Muscle layer of colon (tissue), 2 donors: ENCODE results near the gene ASB16.
A peak's percentile ranks its signal among the peaks of the same experiment; 100 is the strongest.
"Not testable (repeated sequence)": the region's sequence is repeated elsewhere in the genome, so short reads cannot be mapped to it uniquely, and the experiment has no call there.

ENCODE experiments used
- H3K27ac ChIP-seq: one replicate; pipeline ENCODE4 v1.7.0; 2013; ENCODE audit warnings: low read depth, mild to moderate bottlenecking, low read length, moderate library complexity
- H3K27me3 ChIP-seq, 2 donors: one replicate each; pipeline ENCODE4 v1.7.0; 2013; ENCODE audit warnings: low read length in 2 of 2, mild to moderate bottlenecking in 2 of 2; ENCODE audit not compliant: insufficient read depth in 2 of 2, control insufficient read depth in 1 of 2
- H3K36me3 ChIP-seq: one replicate; pipeline ENCODE4 v1.7.0; 2013; ENCODE audit warnings: mild to moderate bottlenecking, low read length; ENCODE audit not compliant: insufficient read depth
- H3K4me1 ChIP-seq: one replicate; pipeline ENCODE4 v1.7.0; 2013; ENCODE audit warnings: mild to moderate bottlenecking, low read length; ENCODE audit not compliant: insufficient read depth
- H3K4me3 ChIP-seq, 2 donors: one replicate each; pipeline ENCODE4 v1.7.0; 2013; ENCODE audit warnings: low read length in 2 of 2, low read depth in 1 of 2, mild to moderate bottlenecking in 1 of 2, moderate library complexity in 1 of 2
- H3K9ac ChIP-seq: one replicate; pipeline ENCODE4 v1.7.0; 2013; ENCODE audit warnings: low read length
- H3K9me3 ChIP-seq: one replicate; pipeline ENCODE4 v1.7.0; 2013; ENCODE audit warnings: mild to moderate bottlenecking, low read length
- donor health status: abdominal sarcoma.
- donor health status: Adenocarcinoma of cecum.

Gene ASB16, protein sequence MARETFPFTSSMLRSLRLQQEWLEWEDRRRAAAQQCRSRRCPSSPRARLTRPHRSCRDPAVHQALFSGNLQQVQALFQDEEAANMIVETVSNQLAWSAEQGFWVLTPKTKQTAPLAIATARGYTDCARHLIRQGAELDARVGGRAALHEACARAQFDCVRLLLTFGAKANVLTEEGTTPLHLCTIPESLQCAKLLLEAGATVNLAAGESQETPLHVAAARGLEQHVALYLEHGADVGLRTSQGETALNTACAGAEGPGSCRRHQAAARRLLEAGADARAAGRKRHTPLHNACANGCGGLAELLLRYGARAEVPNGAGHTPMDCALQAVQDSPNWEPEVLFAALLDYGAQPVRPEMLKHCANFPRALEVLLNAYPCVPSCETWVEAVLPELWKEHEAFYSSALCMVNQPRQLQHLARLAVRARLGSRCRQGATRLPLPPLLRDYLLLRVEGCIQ

DNA sequence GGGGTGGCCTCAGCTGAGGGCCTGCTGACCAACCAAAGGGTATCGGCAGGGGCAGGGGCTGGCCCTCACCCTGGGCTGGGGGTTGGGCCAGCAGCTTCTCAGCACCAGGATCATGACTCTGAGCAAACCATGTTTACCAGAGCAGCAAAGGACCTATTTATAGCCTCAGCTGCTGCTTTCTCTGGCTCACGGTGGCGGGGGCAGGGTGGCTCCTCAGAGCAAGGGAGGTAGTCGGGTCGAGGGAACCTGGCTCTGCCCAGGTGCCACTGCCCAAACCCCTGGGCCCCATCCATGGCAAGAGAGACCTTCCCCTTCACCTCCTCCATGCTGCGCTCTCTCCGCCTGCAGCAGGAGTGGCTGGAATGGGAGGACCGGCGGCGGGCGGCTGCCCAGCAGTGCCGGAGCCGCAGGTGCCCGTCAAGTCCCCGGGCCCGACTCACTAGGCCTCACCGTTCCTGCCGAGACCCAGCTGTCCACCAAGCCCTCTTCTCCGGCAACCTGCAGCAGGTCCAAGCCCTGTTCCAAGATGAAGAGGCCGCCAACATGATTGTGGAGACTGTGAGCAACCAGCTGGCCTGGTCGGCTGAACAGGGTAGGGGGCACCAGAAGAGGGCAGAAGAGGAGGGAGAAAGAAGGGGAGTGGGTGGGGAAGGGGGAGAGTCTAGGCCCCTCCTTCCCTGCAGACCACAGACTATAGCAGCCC, at the start of gene ASB16:
TSS of gene ASB16 (plus strand) at position 206 of the 703 bp plus-strand sequence. CDS start at position 292, 86 bp downstream.
- Histone ChIP-seq H3K4me3 (peak within 1 kb of the TSS; percentile 18 to 60), H3K4me1 (peaks cover 16% of the 10 kb centered on the region), H3K9ac (peak within 1 kb of the TSS; percentile 53), H3K36me3 (no peaks in the 10 kb centered on the region), H3K9me3 (no peaks in the 10 kb centered on the region), H3K27me3 (no peaks in the 10 kb centered on the region), H3K27ac (peak within 1 kb of the TSS; percentile 35)

DNA sequence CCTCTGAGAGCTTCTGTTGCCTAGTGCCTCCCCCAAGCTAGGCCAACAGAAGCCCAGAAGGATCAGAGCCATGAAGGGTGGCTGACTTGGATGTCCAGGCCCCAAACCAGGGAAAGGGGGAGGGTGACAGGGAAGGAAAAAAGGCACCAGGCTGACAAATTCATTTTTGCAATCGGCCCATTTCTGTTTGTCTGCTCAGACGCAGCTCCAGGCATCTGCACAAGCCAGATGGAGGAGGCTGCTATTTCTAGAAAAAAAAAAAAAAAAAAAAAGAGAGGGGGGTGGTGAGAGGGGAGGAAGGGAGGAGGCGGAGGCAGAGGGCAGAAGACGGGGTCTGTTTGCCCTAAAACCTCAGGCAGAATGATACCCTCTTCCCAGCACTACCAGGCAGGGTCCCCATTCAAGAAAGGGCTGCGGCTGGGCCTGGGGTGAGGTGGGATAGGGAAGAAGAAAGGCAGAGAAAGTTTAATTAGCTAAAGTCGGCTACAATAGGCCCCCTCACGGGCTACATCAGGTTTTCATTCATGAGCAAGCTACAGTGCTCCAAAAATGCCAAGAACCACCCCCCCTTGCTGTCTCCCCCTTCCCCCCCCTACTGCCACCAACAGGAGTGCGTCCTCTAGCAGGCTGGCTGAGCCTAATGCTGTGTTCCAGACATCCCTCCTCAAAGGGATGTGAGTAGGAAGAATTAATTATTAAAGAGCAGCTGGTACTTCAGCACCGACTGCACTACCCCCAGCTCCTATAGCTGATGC, 49.5 kb upstream of the ASB16 start:
- no peaks in the 10 kb centered on the region for H3K27me3 ChIP-seq
- no peaks in the 10 kb centered on the region for H3K9me3 ChIP-seq
- peaks cover 44% of the 10 kb centered on the region for H3K4me1 ChIP-seq
- peaks cover 19% of the 10 kb centered on the region for H3K36me3 ChIP-seq
- no peak overlapping the region for H3K9ac ChIP-seq
- no peak overlapping the region for H3K27ac ChIP-seq
- no peak overlapping the region for H3K4me3 ChIP-seq

DNA sequence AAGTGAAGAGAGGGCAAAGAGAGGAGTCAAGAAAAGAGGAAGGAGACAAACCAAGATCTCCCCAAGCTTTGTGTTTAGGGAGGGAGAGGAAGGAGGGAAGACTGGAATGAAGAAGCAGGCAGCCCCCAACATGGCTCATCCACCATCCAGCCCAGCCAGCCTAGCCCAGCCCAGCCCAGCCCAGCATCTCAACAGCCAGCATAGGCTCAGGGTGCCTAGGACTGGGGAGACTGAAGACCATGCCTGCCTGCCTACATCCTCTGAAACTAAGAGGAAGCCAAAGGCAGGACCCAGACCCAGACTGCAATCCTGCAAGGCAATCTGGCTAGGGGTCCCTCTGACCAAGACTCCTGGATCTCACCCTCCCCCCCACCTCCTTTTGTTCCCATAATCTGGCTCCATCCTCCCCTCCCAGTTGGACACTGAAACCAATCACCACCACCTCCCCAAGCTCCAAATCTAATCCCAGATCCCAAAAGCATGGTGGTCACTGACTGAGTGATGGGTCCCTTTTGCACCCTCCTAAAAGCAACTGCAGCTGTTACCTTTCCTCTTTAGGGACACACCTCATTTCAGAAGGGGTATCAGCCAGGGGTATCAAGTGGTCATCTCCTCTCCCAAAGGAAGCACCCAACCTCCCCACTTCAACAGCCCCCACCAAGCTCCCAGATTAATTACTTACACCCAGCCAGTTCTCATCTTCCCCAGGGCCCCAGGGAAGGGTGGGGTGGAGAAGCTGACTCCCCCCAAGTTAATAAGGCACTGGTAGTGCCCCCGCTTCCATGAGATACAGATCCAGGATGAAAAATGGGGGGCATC, 48.3 kb upstream of the ASB16 start:
- peak overlapping the region; percentile 79 for H3K27ac ChIP-seq

DNA sequence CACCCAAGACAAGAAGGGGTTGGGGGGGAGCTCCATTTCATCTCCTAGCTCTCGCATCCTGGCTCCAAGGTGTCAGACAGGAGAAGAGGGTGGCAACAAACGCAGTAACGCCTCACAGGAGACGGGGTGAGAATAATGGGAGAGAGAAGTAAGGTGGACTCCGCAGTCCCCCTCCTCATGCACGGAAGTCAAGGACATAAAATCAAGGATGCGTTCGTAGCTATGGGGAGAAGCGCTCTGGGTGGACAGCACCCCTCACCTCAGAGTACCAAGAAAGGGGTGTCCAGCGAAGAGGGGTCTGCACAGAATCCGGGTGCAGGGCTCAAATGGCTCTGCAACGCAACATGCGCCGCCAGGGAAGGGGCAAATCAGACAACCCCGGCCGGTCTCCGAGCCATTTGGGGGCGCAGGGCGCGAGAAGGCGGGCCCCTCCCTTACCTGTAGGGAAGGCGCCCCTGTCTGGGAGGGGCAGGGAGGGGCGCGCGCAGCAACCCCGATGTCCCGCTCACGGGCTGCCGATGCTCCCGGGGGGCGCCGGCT, 47.6 kb upstream of the ASB16 start:
- Histone ChIP-seq H3K36me3 (peaks cover 7% of the 10 kb centered on the region), H3K9ac (peak overlapping the region; percentile 78), H3K9me3 (no peaks in the 10 kb centered on the region), H3K27me3 (no peaks in the 10 kb centered on the region), H3K27ac (peak overlapping the region; percentile 79), H3K4me1 (peaks cover 41% of the 10 kb centered on the region), H3K4me3 (peak overlapping the region; percentile 80 to 94)

More for the DNA sequence above, 48.3 kb upstream of the ASB16 start:
- peaks cover 41% of the 10 kb centered on the region for H3K4me1 ChIP-seq
- H3K4me3 ChIP-seq = peak overlapping the region; percentile 80 to 94
- H3K27me3 ChIP-seq = no peaks in the 10 kb centered on the region
- H3K9ac ChIP-seq = peak overlapping the region; percentile 78
- H3K36me3 ChIP-seq = peaks cover 8% of the 10 kb centered on the region
- H3K9me3 ChIP-seq = no peaks in the 10 kb centered on the region

DNA sequence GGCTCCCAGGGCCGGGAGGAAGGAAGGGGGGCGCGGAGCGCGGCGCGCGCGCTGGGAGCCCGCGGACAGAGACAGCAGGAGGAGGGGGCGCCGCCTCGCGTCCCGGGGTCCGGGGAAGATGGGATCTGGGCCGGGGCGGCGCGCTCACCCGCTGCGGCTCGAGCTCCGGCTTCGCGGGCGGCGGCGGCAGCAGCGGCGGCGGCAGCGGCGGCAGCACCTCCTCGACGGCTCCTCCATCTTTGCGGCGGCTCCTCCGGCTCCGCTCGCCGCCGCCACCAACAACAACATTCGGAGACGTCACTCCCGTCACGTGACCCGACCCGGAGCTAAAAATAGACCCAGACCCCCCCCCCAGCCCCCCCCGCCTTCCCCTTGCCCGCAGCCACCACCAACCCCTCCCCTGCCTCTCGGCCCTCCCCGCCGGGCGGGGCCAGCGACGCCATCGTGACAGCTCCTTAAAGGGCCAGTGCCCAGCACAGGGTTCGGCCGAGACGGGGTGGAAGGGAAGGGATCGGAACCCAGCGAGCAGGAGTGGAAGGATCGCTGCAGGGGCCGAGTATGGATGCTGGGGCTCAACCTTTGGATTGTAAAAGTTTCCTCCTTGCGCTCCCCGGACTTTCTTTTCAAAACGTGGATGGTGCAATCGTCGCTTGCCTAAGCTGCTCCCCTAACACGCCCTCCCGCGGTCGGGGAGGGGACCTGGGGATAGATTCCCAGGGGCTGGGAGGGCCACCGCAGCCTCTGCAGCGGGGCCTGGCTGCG, 47.0 kb upstream of the ASB16 start, which contains the start of gene HDAC5:
TSS of gene HDAC5 (minus strand) at position 286 of the 762 bp plus-strand sequence. CDS start 6,126 bp downstream, outside the sequence.
- Histone ChIP-seq H3K9me3 (no peaks in the 10 kb centered on the region), H3K27me3 (no peaks in the 10 kb centered on the region), H3K4me1 (peaks cover 39% of the 10 kb centered on the region), H3K4me3 (peak within 1 kb of the TSS; percentile 80 to 94), H3K9ac (peak within 1 kb of the TSS; percentile 80), H3K27ac (peak within 1 kb of the TSS; percentile 80), H3K36me3 (peaks cover 7% of the 10 kb centered on the region)

DNA sequence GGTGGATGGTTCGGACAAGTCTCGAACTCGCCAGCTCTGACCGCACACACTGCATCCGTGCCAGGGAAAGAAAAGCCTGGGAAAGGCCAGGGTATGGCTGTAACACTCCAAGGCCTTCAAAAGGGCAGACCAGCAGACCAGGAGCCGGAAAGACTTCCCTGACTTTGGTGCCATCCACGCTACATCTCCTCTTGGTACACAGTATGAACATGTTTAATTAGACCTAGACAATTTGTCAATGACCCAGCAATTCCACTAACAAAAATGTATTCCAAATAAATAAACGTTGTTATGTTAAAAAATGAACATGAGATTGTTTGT, 46.4 kb upstream of the ASB16 start:
- H3K4me1 ChIP-seq = peaks cover 33% of the 10 kb centered on the region
- H3K9ac ChIP-seq = peak overlapping the region; percentile 80
- H3K36me3 ChIP-seq = peaks cover 7% of the 10 kb centered on the region
- H3K4me3 ChIP-seq = peak overlapping the region; percentile 50 to 79
- no peaks in the 10 kb centered on the region for H3K27me3 ChIP-seq
- H3K9me3 ChIP-seq = no peaks in the 10 kb centered on the region
- H3K27ac ChIP-seq = peak overlapping the region; percentile 80

DNA sequence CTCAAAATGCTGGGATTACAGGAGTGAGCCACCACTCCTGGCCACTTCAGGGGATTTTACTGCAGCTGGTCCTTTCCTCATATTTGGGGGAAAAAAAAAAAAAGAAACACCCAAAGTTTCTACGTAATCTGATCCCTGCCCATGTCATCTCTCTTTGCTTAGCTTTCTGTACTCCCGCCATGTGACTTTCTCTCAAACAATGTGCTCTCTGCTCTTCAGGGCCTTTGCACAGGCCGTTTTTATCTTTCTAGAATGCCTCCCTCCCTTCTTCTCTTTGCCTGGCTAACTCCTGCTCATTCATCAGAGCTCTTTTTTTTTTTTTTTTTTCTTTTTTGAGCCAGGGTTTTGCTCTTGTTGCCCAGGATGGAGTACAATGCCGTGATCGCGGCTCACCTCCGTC, 42.1 kb upstream of the ASB16 start:
- H3K27me3 ChIP-seq = no peaks in the 10 kb centered on the region
- H3K9me3 ChIP-seq = no peaks in the 10 kb centered on the region
- H3K4me3 ChIP-seq = no peak overlapping the region
- no peak overlapping the region for H3K27ac ChIP-seq
- H3K9ac ChIP-seq = no peak overlapping the region
- peaks cover 6% of the 10 kb centered on the region for H3K4me1 ChIP-seq
- no peaks in the 10 kb centered on the region for H3K36me3 ChIP-seq

DNA sequence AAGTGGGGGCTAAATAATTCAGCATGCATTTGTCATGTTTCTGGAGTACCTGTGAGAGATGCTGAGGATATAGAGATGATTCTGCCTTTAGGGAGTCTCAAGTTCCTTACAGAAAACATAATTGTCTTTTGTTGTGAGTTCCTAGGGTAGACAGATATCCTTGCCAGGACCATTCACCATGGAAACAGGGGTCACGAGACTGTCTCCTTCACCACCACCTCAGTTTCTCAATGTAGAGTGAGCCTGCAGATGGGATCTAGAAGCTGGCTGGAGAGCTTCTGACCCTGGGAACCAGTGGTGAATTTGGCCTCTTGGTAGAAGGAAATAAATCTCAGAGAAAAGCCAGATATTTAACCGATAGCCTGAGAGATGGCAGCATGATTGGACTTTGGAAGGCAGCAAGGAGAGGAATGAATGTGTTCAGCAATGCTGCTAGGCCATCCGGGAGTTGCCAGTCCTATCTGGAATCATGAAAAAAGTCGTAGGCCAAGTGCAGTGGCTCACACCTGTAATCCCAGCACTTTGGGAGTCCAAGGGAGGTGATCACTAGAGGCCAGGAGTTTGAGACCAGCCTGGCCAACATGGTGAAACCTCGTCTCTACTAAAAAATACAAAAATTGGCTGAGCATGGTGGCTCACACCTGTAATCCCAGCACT, 39.7 kb upstream of the ASB16 start:
- Histone ChIP-seq H3K36me3 (no peaks in the 10 kb centered on the region), H3K9ac (no peak overlapping the region), H3K4me3 (no peak overlapping the region), H3K4me1 (no peaks in the 10 kb centered on the region), H3K27ac (no peak overlapping the region), H3K9me3 (no peaks in the 10 kb centered on the region), H3K27me3 (no peaks in the 10 kb centered on the region)

DNA sequence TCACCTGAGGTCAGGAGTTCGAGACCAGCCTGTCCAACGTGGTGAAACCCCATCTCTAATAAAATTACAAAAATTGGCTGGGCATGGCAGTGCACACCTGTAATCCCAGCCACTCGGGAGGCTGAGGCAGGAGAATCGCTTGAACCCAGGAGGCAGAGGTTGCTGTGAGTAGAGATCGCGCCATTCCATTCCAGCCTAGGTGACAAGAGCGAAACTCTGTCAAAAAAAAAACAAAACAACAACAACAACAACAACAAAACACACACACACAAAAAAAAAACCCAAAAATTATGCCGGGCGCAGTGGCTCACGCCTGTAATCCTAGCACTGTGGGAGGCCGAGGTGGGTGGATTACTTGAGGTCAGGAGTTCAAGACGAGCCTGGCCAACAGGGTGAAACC, 39.1 kb upstream of the ASB16 start:
- H3K27ac ChIP-seq, H3K27me3 ChIP-seq, H3K36me3 ChIP-seq, H3K4me3 ChIP-seq, H3K4me1 ChIP-seq, H3K9me3 ChIP-seq, H3K9ac ChIP-seq: not testable (repeated sequence)
